Type B pancreatic cell (in vitro differentiated cells): Measurements from ENCODE around the gene NISCH. TPM values are rescaled to one million over a fixed set of nuclear protein-coding genes. Genes with fewer than 3 reads are reported as not detected.

ENCODE experiments used
- DNase-seq: peaks from one replicate; pipeline ENCODE4 v3.0.0; 2021; ENCODE audit warnings: mixed read lengths; ENCODE audit not compliant: unreplicated experiment; ENCODE audit errors: extremely low spot score
- H3K27ac Mint-ChIP-seq: 2 replicates; pipeline ENCODE4 v1.8.0; 2021; ENCODE audit warnings: mild to moderate bottlenecking, mixed read lengths
- H3K27me3 Mint-ChIP-seq: 2 replicates; pipeline ENCODE4 v1.8.0; 2021; ENCODE audit warnings: mixed read lengths
- H3K36me3 Mint-ChIP-seq: 2 replicates; pipeline ENCODE4 v1.8.0; 2021; ENCODE audit warnings: mixed read lengths
- H3K4me1 Mint-ChIP-seq: one replicate; pipeline ENCODE4 v1.8.0; 2021; ENCODE audit warnings: mixed read lengths; ENCODE audit not compliant: unreplicated experiment
- H3K4me3 Mint-ChIP-seq: 2 replicates; pipeline ENCODE4 v1.8.0; 2021; ENCODE audit warnings: mild to moderate bottlenecking, mixed read lengths
- H3K9me3 Mint-ChIP-seq: 2 replicates; pipeline ENCODE4 v1.8.0; 2021; ENCODE audit warnings: mixed read lengths
- CTCF ChIP-seq: fragments of 200-600 bp; sonication (generic); conservative IDR thresholded peaks from 2 replicates; pipeline ENCODE4 v1.5.0; 2021; ENCODE audit warnings: antibody characterized with exemption, mild to moderate bottlenecking
- total RNA-seq: library from RNA; stranded (reverse); gene quantifications from 2 replicates; pipeline ENCODE4 v1.2.1, GENCODE V29; 2021; ENCODE audit warnings: low replicate concordance

Gene NISCH
- total RNA-seq, 1 donor from 2014 or later: 149 TPM

GRCh38 chr3:52535411-52536111, 80.2 kb downstream of the NISCH start:
- H3K27me3 Mint-ChIP-seq: no peaks in the 10 kb centered on the region
- no peak for DNase-seq
- TF ChIP-seq CTCF: no peak
- H3K27ac Mint-ChIP-seq: peak overlapping the region; percentile 98
- no peaks in the 10 kb centered on the region for H3K9me3 Mint-ChIP-seq
- peaks cover 14% of the 10 kb centered on the region for H3K36me3 Mint-ChIP-seq
- peaks cover 35% of the 10 kb centered on the region for H3K4me1 Mint-ChIP-seq
- peak overlapping the region; percentile 99 for H3K4me3 Mint-ChIP-seq

- peaks cover 35% of the 10 kb centered on the region for H3K4me1 Mint-ChIP-seq
- H3K9me3 Mint-ChIP-seq: no peaks in the 10 kb centered on the region
- peak overlapping the region; percentile 99 for H3K4me3 Mint-ChIP-seq
- TF ChIP-seq CTCF: no peak
- DNase-seq: no peak
- H3K36me3 Mint-ChIP-seq: peaks cover 14% of the 10 kb centered on the region
- peak overlapping the region; percentile 98 for H3K27ac Mint-ChIP-seq
- H3K27me3 Mint-ChIP-seq: no peaks in the 10 kb centered on the region
Measured at GRCh38 chr3:52536112-52536368, 80.6 kb downstream of the NISCH start.

- no peak for TF ChIP-seq CTCF
- Mint-ChIP-seq H3K9me3 (no peaks in the 10 kb centered on the region), H3K27ac (peak within 1 kb of the TSS; percentile 98), H3K4me1 (peaks cover 35% of the 10 kb centered on the region), H3K36me3 (peaks cover 17% of the 10 kb centered on the region), H3K4me3 (peak within 1 kb of the TSS; percentile 99), H3K27me3 (no peaks in the 10 kb centered on the region)
- DNase-seq: peak; percentile 97
Measured at GRCh38 chr3:52536369-52537164, 81.2 kb downstream of the NISCH start, which contains the start of gene UQCC5. Gene UQCC5 (plus strand): TSS chr3:52536605. CDS start chr3:52536756, 151 bp downstream.

GRCh38 chr3:52537165-52537620, 81.8 kb downstream of the NISCH start:
- Mint-ChIP-seq H3K27me3 (no peaks in the 10 kb centered on the region), H3K9me3 (no peaks in the 10 kb centered on the region)

More at GRCh38 chr3:52537165-52537620, 81.8 kb downstream of the NISCH start:
- TF ChIP-seq CTCF: no peak
- no peak for DNase-seq
- Mint-ChIP-seq H3K4me1 (peaks cover 35% of the 10 kb centered on the region), H3K36me3 (peaks cover 18% of the 10 kb centered on the region), H3K4me3 (peak overlapping the region; percentile 99), H3K27ac (peak overlapping the region; percentile 98)
